Measurements from ENCODE around the gene PARL.
"Not testable (repeated sequence)": the region's sequence is repeated elsewhere in the genome, so short reads cannot be mapped to it uniquely, and the experiment has no call there.

The PARL gene

GRCh38 chr3:183892610-183893214 is 8.0 kb upstream of the PARL start:
- no peak for TF ChIP-seq POLR2AphosphoS5 (IDR thresholded peaks at IDR 0.05; ENCODE audit: low read depth, low read length)
- no peak for TF ChIP-seq PAX5 (IDR thresholded peaks at IDR 0.05; ENCODE audit: insufficient read depth, low read length, severe bottlenecking)
- TF ChIP-seq POLR2A (IDR thresholded peaks at IDR 0.05; ENCODE audit: low read depth, low read length): no peak
- no peak for TF ChIP-seq SPI1 (IDR thresholded peaks at IDR 0.05; ENCODE audit: low read depth, low read length)
- no peak for TF ChIP-seq POU2F2 (IDR thresholded peaks at IDR 0.05; ENCODE audit: low read depth, low read length)
- no peak for TF ChIP-seq TAF1 (IDR thresholded peaks at IDR 0.05; ENCODE audit: low read depth, low read length)
- FAIRE-seq (no peak), DNase-seq (ENCODE audit: insufficient read length, low spot score) (no peak)

GRCh38 chr3:183885766-183886165 is 1.1 kb upstream of the PARL start:
- TF ChIP-seq SPI1 (IDR thresholded peaks at IDR 0.05; ENCODE audit: low read depth, low read length): no peak
- TF ChIP-seq POLR2A (IDR thresholded peaks at IDR 0.05; ENCODE audit: low read depth, low read length): no peak
- no peak for TF ChIP-seq PAX5 (IDR thresholded peaks at IDR 0.05; ENCODE audit: insufficient read depth, low read length, severe bottlenecking)
- no peak for TF ChIP-seq POU2F2 (IDR thresholded peaks at IDR 0.05; ENCODE audit: low read depth, low read length)
- no peak for TF ChIP-seq TAF1 (IDR thresholded peaks at IDR 0.05; ENCODE audit: low read depth, low read length)
- TF ChIP-seq POLR2AphosphoS5 (IDR thresholded peaks at IDR 0.05; ENCODE audit: low read depth, low read length): no peak
- no peak for FAIRE-seq

DNA sequence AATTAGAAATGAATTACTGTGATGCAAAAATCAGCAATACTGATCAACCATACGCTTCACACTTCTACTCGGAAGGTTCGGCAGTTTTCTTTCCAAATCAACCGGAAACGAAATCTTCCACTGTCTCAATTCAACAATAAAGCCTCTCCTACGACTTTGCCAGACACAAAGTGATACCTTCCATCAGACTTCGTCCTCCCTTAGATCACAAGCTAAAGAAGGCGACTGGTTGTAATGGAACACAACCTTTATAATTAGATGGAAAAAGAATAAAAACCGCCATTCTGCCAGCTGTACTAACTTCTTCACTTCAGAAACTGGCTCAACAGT is 618 bp downstream of the PARL start:
- DNase-seq (ENCODE audit: insufficient read length, low spot score): no peak
- TF ChIP-seq POLR2AphosphoS5 (IDR thresholded peaks at IDR 0.05; ENCODE audit: low read depth, low read length) (no peak), SPI1 (IDR thresholded peaks at IDR 0.05; ENCODE audit: low read depth, low read length) (no peak), POU2F2 (IDR thresholded peaks at IDR 0.05; ENCODE audit: low read depth, low read length) (no peak), POLR2A (IDR thresholded peaks at IDR 0.05; ENCODE audit: low read depth, low read length) (no peak), PAX5 (IDR thresholded peaks at IDR 0.05; ENCODE audit: insufficient read depth, low read length, severe bottlenecking) (no peak), TAF1 (IDR thresholded peaks at IDR 0.05; ENCODE audit: low read depth, low read length) (no peak)
- no peak for FAIRE-seq

More at GRCh38 chr3:183885766-183886165, 1.1 kb upstream of the PARL start:
- no peak for DNase-seq (ENCODE audit: insufficient read length, low spot score)

GRCh38 chr3:183883291-183884096 is 1.2 kb downstream of the PARL start:
- FAIRE-seq (no peak), DNase-seq (ENCODE audit: insufficient read length, low spot score) (no peak)
- TF ChIP-seq PAX5 (IDR thresholded peaks at IDR 0.05; ENCODE audit: insufficient read depth, low read length, severe bottlenecking) (no peak), SPI1 (IDR thresholded peaks at IDR 0.05; ENCODE audit: low read depth, low read length) (no peak), POLR2AphosphoS5 (IDR thresholded peaks at IDR 0.05; ENCODE audit: low read depth, low read length) (no peak), POLR2A (IDR thresholded peaks at IDR 0.05; ENCODE audit: low read depth, low read length) (no peak), POU2F2 (IDR thresholded peaks at IDR 0.05; ENCODE audit: low read depth, low read length) (no peak), TAF1 (IDR thresholded peaks at IDR 0.05; ENCODE audit: low read depth, low read length) (no peak)

- DNase-seq (ENCODE audit: insufficient read length, low spot score): no peak
These were observed 4.6 kb downstream of the PARL start for GRCh38 chr3:183880121-183880520.

GRCh38 chr3:183879243-183879642 is 5.4 kb downstream of the PARL start:
- TF ChIP-seq POLR2AphosphoS5 (IDR thresholded peaks at IDR 0.05; ENCODE audit: low read depth, low read length) (no peak), PAX5 (IDR thresholded peaks at IDR 0.05; ENCODE audit: insufficient read depth, low read length, severe bottlenecking) (no peak), TAF1 (IDR thresholded peaks at IDR 0.05; ENCODE audit: low read depth, low read length) (no peak), POU2F2 (IDR thresholded peaks at IDR 0.05; ENCODE audit: low read depth, low read length) (no peak), POLR2A (IDR thresholded peaks at IDR 0.05; ENCODE audit: low read depth, low read length) (no peak), SPI1 (IDR thresholded peaks at IDR 0.05; ENCODE audit: low read depth, low read length) (no peak)
- DNase-seq (ENCODE audit: insufficient read length, low spot score) (no peak), FAIRE-seq (no peak)

More at GRCh38 chr3:183880121-183880520, 4.6 kb downstream of the PARL start:
- no peak for FAIRE-seq
- TF ChIP-seq POU2F2 (IDR thresholded peaks at IDR 0.05; ENCODE audit: low read depth, low read length) (no peak), POLR2AphosphoS5 (IDR thresholded peaks at IDR 0.05; ENCODE audit: low read depth, low read length) (no peak), SPI1 (IDR thresholded peaks at IDR 0.05; ENCODE audit: low read depth, low read length) (no peak), TAF1 (IDR thresholded peaks at IDR 0.05; ENCODE audit: low read depth, low read length) (no peak), POLR2A (IDR thresholded peaks at IDR 0.05; ENCODE audit: low read depth, low read length) (no peak), PAX5 (IDR thresholded peaks at IDR 0.05; ENCODE audit: insufficient read depth, low read length, severe bottlenecking) (no peak)

DNA sequence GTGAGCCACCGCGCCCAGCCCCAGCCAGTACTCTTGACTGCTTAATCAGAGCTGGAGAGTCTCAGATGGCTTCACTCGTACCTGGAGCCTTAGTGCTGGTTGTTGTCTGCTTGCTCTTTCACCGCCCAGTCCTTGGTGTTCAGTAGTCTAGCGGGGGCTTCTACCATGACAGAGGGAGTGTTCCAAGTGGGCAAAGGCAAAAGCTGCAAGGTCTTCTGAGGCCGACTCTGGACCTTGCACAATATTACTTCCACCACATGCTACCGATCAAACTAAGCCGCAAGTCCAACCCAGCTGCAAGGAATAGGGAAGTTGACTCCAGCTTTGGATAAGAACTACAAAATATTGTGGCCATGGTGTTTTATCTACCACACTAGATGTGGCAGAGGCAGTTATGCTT is 6.6 kb downstream of the PARL start:
- FAIRE-seq: no peak
- no peak for TF ChIP-seq POLR2AphosphoS5 (IDR thresholded peaks at IDR 0.05; ENCODE audit: low read depth, low read length)
- TF ChIP-seq PAX5 (IDR thresholded peaks at IDR 0.05; ENCODE audit: insufficient read depth, low read length, severe bottlenecking): no peak
- TF ChIP-seq SPI1 (IDR thresholded peaks at IDR 0.05; ENCODE audit: low read depth, low read length): no peak
- TF ChIP-seq TAF1 (IDR thresholded peaks at IDR 0.05; ENCODE audit: low read depth, low read length): no peak
- no peak for TF ChIP-seq POLR2A (IDR thresholded peaks at IDR 0.05; ENCODE audit: low read depth, low read length)
- TF ChIP-seq POU2F2 (IDR thresholded peaks at IDR 0.05; ENCODE audit: low read depth, low read length): no peak
- DNase-seq (ENCODE audit: insufficient read length, low spot score): no peak

- not testable (repeated sequence) for FAIRE-seq
These were observed 7.5 kb downstream of the PARL start for GRCh38 chr3:183877227-183877626.

DNA sequence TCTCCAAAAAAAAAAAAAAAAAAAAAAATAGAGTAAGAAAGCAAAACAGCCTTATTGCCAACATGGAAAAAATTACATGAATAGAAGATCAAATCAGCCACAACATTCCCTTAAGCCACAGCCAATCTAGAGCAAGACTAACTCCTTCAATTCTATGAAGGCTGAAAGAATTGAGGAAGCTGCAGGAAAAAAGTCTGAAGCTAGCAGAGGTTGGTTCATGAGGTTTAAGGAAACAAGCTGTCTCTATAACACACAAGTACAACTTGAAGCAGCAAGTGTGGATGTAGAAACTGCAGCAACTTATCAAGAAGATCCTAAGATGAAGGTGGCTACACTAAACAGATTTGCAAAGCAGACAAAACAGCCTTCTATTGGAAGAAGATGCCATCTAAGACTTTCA is 9.3 kb downstream of the PARL start:
- DNase-seq (ENCODE audit: insufficient read length, low spot score) (no peak), FAIRE-seq (no peak)
- TF ChIP-seq PAX5 (IDR thresholded peaks at IDR 0.05; ENCODE audit: insufficient read depth, low read length, severe bottlenecking): no peak
- TF ChIP-seq TAF1 (IDR thresholded peaks at IDR 0.05; ENCODE audit: low read depth, low read length): no peak
- no peak for TF ChIP-seq SPI1 (IDR thresholded peaks at IDR 0.05; ENCODE audit: low read depth, low read length)
- TF ChIP-seq POLR2A (IDR thresholded peaks at IDR 0.05; ENCODE audit: low read depth, low read length): no peak
- TF ChIP-seq POLR2AphosphoS5 (IDR thresholded peaks at IDR 0.05; ENCODE audit: low read depth, low read length): no peak
- no peak for TF ChIP-seq POU2F2 (IDR thresholded peaks at IDR 0.05; ENCODE audit: low read depth, low read length)

More at GRCh38 chr3:183877227-183877626, 7.5 kb downstream of the PARL start:
- not testable (repeated sequence) for DNase-seq (ENCODE audit: insufficient read length, low spot score)
